Measurements from ENCODE around the gene PDS5A.

Gene PDS5A

GRCh38 chr4:39893693-39894072 lies 84.0 kb downstream of the PDS5A start:
- Histone ChIP-seq H3K36me3 (replicated peaks; ENCODE audit: insufficient read depth, low read length) (peaks cover 6% of the 10 kb centered on the region; the same call in 1 of the 2 replicates), H3K27ac (ENCODE audit: low read length) (no peak overlapping the region), H3K4me2 (ENCODE audit: low read depth, low read length) (no peak overlapping the region), H3K4me3 (ENCODE audit: low read length) (no peak overlapping the region), H3K9me2 (replicated peaks; ENCODE audit: insufficient read depth, low read length) (no peaks in the 10 kb centered on the region), H2AFZ (ENCODE audit: low read length) (no peak overlapping the region), H3F3A (ENCODE audit: insufficient read depth, low read length) (no peaks in the 10 kb centered on the region), H3K4me1 (ENCODE audit: low read length) (no peaks in the 10 kb centered on the region), H3K9ac (ENCODE audit: low read length) (no peak overlapping the region), H4K20me1 (ENCODE audit: insufficient read depth, low read length) (no peaks in the 10 kb centered on the region), H3K27me3 (replicated peaks; ENCODE audit: insufficient read depth, low read length) (no peaks in the 10 kb centered on the region), H3K79me2 (ENCODE audit: low read length) (no peaks in the 10 kb centered on the region), H3K9me3 (replicated peaks; ENCODE audit: insufficient read depth, low read length) (no peaks in the 10 kb centered on the region)
- DNase-seq, result no peak
- TF ChIP-seq EZH2phosphoT487 (IDR thresholded peaks at IDR 0.05; ENCODE audit: low read length) (no peak), CTCF (IDR thresholded peaks at IDR 0.05; ENCODE audit: low read length) (no peak), EZH2 (optimal IDR thresholded peaks at IDR 0.05; ENCODE audit: low read depth, low read length) (no peak)

GRCh38 chr4:39892988-39893692 lies 84.6 kb downstream of the PDS5A start:
- H3K9me3 ChIP-seq (replicated peaks; ENCODE audit: insufficient read depth, low read length), result no peaks in the 10 kb centered on the region
- H3F3A ChIP-seq (ENCODE audit: insufficient read depth, low read length), result no peaks in the 10 kb centered on the region
- no peaks in the 10 kb centered on the region for H3K27me3 ChIP-seq (replicated peaks; ENCODE audit: insufficient read depth, low read length)
- no peaks in the 10 kb centered on the region for H3K4me1 ChIP-seq (ENCODE audit: low read length)
- H3K4me3 ChIP-seq (ENCODE audit: low read length), result no peak overlapping the region
- no peak overlapping the region for H2AFZ ChIP-seq (ENCODE audit: low read length)
- no peaks in the 10 kb centered on the region for H4K20me1 ChIP-seq (ENCODE audit: insufficient read depth, low read length)
- H3K27ac ChIP-seq (ENCODE audit: low read length), result no peak overlapping the region
- H3K4me2 ChIP-seq (ENCODE audit: low read depth, low read length), result no peak overlapping the region
- H3K9ac ChIP-seq (ENCODE audit: low read length), result no peak overlapping the region
- TF ChIP-seq EZH2phosphoT487 (IDR thresholded peaks at IDR 0.05; ENCODE audit: low read length) (no peak), CTCF (IDR thresholded peaks at IDR 0.05; ENCODE audit: low read length) (no peak), EZH2 (optimal IDR thresholded peaks at IDR 0.05; ENCODE audit: low read depth, low read length) (no peak)
- no peak for DNase-seq
- H3K9me2 ChIP-seq (replicated peaks; ENCODE audit: insufficient read depth, low read length), result no peaks in the 10 kb centered on the region
- peaks cover 6% of the 10 kb centered on the region; the same call in 1 of the 2 replicates for H3K36me3 ChIP-seq (replicated peaks; ENCODE audit: insufficient read depth, low read length)
- H3K79me2 ChIP-seq (ENCODE audit: low read length), result no peaks in the 10 kb centered on the region

GRCh38 chr4:39889226-39889625 lies 88.5 kb downstream of the PDS5A start:
- peaks cover 3% of the 10 kb centered on the region; the same call in 1 of the 2 replicates for H3K36me3 ChIP-seq (replicated peaks; ENCODE audit: insufficient read depth, low read length)
- H3K4me2 ChIP-seq (ENCODE audit: low read depth, low read length), result no peak overlapping the region

More at GRCh38 chr4:39889226-39889625, 88.5 kb downstream of the PDS5A start:
- no peaks in the 10 kb centered on the region for H3F3A ChIP-seq (ENCODE audit: insufficient read depth, low read length)
- no peaks in the 10 kb centered on the region for H3K9me2 ChIP-seq (replicated peaks; ENCODE audit: insufficient read depth, low read length)
- DNase-seq, result no peak
- no peaks in the 10 kb centered on the region for H3K9me3 ChIP-seq (replicated peaks; ENCODE audit: insufficient read depth, low read length)
- TF ChIP-seq CTCF (IDR thresholded peaks at IDR 0.05; ENCODE audit: low read length) (no peak), EZH2 (optimal IDR thresholded peaks at IDR 0.05; ENCODE audit: low read depth, low read length) (no peak), EZH2phosphoT487 (IDR thresholded peaks at IDR 0.05; ENCODE audit: low read length) (no peak)
- no peaks in the 10 kb centered on the region for H3K79me2 ChIP-seq (ENCODE audit: low read length)
- no peaks in the 10 kb centered on the region for H3K27me3 ChIP-seq (replicated peaks; ENCODE audit: insufficient read depth, low read length)
- H2AFZ ChIP-seq (ENCODE audit: low read length), result no peak overlapping the region
- H4K20me1 ChIP-seq (ENCODE audit: insufficient read depth, low read length), result no peaks in the 10 kb centered on the region
- no peak overlapping the region for H3K27ac ChIP-seq (ENCODE audit: low read length)
- no peak overlapping the region for H3K9ac ChIP-seq (ENCODE audit: low read length)
- no peak overlapping the region for H3K4me3 ChIP-seq (ENCODE audit: low read length)
- H3K4me1 ChIP-seq (ENCODE audit: low read length), result no peaks in the 10 kb centered on the region

Data from MM.1S (cell line).